ENCODE data around the gene MKLN1.

GRCh38 chr7:131431756-131432155 is 104.1 kb downstream of the MKLN1 start:
- no peak for TF ChIP-seq CHD4 (IDR thresholded peaks at IDR 0.05)
- no peak for TF ChIP-seq SKIL (IDR thresholded peaks at IDR 0.05; ENCODE audit: low read depth, poor library complexity, severe bottlenecking)
- no peak for TF ChIP-seq CEBPB (IDR thresholded peaks at IDR 0.05; ENCODE audit: borderline replicate concordance in 1 of 2, low read depth in 2 of 2, low read length in 2 of 2)
- TF ChIP-seq LARP7 (IDR thresholded peaks at IDR 0.05): no peak

Measured in GM12878 (cell line).